Endodermal cell (in vitro differentiated cells): ENCODE data around the gene HTR1E. TPM values are rescaled to one million over a fixed set of nuclear protein-coding genes. Genes with fewer than 3 reads are reported as not detected.

Experiments
- DNase-seq: peaks from one replicate; pipeline ENCODE4 v3.0.0-alpha.2; 2017
- H3K27ac ChIP-seq: 2 replicates; pipeline ENCODE4 v1.5.1; 2013; ENCODE audit warnings: mild to moderate bottlenecking, low read depth, low read length, moderate library complexity
- H3K27me3 ChIP-seq: 2 replicates; pipeline ENCODE4 v1.6.1; 2013; ENCODE audit warnings: mild to moderate bottlenecking, low read length, moderate library complexity; ENCODE audit not compliant: insufficient read depth, control insufficient read depth, poor library complexity, severe bottlenecking
- H3K36me3 ChIP-seq: 2 replicates; pipeline ENCODE4 v1.7.0; 2013; ENCODE audit warnings: mild to moderate bottlenecking, low read length, moderate library complexity; ENCODE audit not compliant: control insufficient read depth, insufficient read depth
- H3K4me1 ChIP-seq: one replicate; pipeline ENCODE4 v1.7.0; 2013; ENCODE audit warnings: low read length; ENCODE audit not compliant: control insufficient read depth, insufficient read depth
- H3K4me3 ChIP-seq: 2 replicates; pipeline ENCODE4 v1.5.1; 2013; ENCODE audit warnings: mild to moderate bottlenecking, low read length, moderate library complexity
- H3K9ac ChIP-seq: 2 replicates; pipeline ENCODE4 v1.6.1; 2013; ENCODE audit warnings: mild to moderate bottlenecking, low read length, moderate library complexity; ENCODE audit not compliant: poor library complexity, severe bottlenecking; ENCODE audit errors: extremely low read depth
- H3K9me3 ChIP-seq: 2 replicates; pipeline ENCODE4 v1.6.1; 2013; ENCODE audit warnings: mild to moderate bottlenecking, low read length, moderate library complexity; ENCODE audit not compliant: control insufficient read depth
- H3K27ac Mint-ChIP-seq: 2 replicates; pipeline ENCODE4 v1.8.0; 2020; ENCODE audit warnings: mixed read lengths
- H3K27me3 Mint-ChIP-seq: 2 replicates; pipeline ENCODE4 v1.8.0; 2021; ENCODE audit warnings: mild to moderate bottlenecking, mixed read lengths; ENCODE audit not compliant: insufficient read depth
- H3K36me3 Mint-ChIP-seq: 2 replicates; pipeline ENCODE4 v1.8.0; 2020; ENCODE audit warnings: low read depth, mixed read lengths
- H3K4me1 Mint-ChIP-seq: 2 replicates; pipeline ENCODE4 v1.8.0; 2020; ENCODE audit warnings: mixed read lengths
- H3K4me3 Mint-ChIP-seq: 2 replicates; pipeline ENCODE4 v1.8.0; 2020; ENCODE audit warnings: mild to moderate bottlenecking, moderate library complexity, mixed read lengths
- H3K9me3 Mint-ChIP-seq: 2 replicates; pipeline ENCODE4 v1.8.0; 2020; ENCODE audit warnings: mild to moderate bottlenecking, mixed read lengths
- WGBS, 2 experiments: methylation state at CpG; one replicate each; pipeline versions ENCODE4 v1.1.5 to v1.1.7; 2013; ENCODE audit warnings: missing lambda C conversion rate in 2 of 2, mixed read lengths in 1 of 2; ENCODE audit not compliant: insufficient coverage in 1 of 2, insufficient read length in 1 of 2; 5-methylcytosine and 5-hydroxymethylcytosine counted together
- total RNA-seq, 2 donors: library from RNA; stranded (reverse); fragmentation: NEBNext Ultra II Directional in 1 of 2; extraction: Animal tissue kit (Norgen Biotek cat#: 25700) in 1 of 2; gene quantifications; 2 replicates in 1 of 2; 3 replicates in 1 of 2; pipeline ENCODE4 v1.2.1, GENCODE V29; 2021
- TF ChIP-seq, protein P1 (sequence below): fragments of 200-600 bp; sonication (generic); conservative IDR thresholded peaks from 2 replicates; pipeline ENCODE4 v1.5.0; 2021; ENCODE audit warnings: antibody characterized with exemption, mild to moderate bottlenecking

Gene HTR1E
- total RNA-seq, 2 donors from 2014 or later: 1.3 to 3.6 TPM

DNA sequence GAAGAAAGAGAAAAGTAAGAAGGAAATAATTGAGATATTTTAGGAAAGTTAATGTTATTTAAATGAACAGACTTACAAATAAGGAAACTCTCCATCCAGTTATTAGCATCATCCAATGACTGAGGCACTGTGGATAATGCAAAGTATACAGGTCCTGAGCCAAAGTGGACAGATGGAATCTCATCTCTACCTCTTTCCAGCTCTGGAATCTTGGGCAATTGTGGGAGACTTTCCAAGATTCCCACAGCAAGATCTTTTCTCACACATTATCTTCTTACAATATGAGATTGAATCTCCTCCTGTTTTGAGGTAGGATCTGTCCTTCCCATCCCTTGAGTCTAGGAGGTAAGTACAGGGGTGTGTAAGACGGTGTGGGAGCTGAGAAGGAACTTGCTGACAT lies 28.9 kb downstream of the HTR1E start:
- Mint-ChIP-seq H3K27ac (no peak overlapping the region), H3K4me3 (no peak overlapping the region), H3K36me3 (no peaks in the 10 kb centered on the region), H3K27me3 (no peaks in the 10 kb centered on the region), H3K9me3 (no peaks in the 10 kb centered on the region), H3K4me1 (peaks cover 5% of the 10 kb centered on the region)
- no peak for DNase-seq
- Histone ChIP-seq H3K27ac (no peak overlapping the region), H3K9ac (no peak overlapping the region), H3K27me3 (no peaks in the 10 kb centered on the region), H3K36me3 (no peaks in the 10 kb centered on the region), H3K4me1 (no peaks in the 10 kb centered on the region), H3K9me3 (no peaks in the 10 kb centered on the region), H3K4me3 (no peak overlapping the region)
- TF ChIP-seq, protein P1, sequence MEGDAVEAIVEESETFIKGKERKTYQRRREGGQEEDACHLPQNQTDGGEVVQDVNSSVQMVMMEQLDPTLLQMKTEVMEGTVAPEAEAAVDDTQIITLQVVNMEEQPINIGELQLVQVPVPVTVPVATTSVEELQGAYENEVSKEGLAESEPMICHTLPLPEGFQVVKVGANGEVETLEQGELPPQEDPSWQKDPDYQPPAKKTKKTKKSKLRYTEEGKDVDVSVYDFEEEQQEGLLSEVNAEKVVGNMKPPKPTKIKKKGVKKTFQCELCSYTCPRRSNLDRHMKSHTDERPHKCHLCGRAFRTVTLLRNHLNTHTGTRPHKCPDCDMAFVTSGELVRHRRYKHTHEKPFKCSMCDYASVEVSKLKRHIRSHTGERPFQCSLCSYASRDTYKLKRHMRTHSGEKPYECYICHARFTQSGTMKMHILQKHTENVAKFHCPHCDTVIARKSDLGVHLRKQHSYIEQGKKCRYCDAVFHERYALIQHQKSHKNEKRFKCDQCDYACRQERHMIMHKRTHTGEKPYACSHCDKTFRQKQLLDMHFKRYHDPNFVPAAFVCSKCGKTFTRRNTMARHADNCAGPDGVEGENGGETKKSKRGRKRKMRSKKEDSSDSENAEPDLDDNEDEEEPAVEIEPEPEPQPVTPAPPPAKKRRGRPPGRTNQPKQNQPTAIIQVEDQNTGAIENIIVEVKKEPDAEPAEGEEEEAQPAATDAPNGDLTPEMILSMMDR: no peak
- 96 to 100% methylated on average over 1 of the region's 1 CpG for WGBS, 2 experiments

DNA sequence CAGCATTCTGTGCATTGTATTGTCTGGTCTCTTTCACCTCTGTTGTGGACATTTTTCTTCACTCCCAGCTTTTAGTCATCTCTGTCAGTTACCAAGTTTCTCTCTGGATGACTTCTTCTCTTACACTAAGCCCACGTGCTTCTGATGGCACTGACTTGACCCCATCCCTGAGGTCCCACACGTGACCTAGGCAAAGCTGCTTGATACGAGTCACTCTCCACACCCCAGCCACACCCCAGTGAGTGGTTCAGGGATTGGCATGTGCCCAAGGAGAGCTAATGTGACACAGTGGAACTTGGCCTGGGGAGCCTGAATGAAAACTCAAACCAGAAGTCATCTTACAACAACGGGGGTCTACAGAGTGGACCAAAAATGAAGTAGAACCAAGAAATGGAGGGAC lies 32.2 kb downstream of the HTR1E start:
- H3K27me3 Mint-ChIP-seq: no peaks in the 10 kb centered on the region
- H3K9ac ChIP-seq: no peak overlapping the region
- no peak for DNase-seq
- H3K27me3 ChIP-seq: no peaks in the 10 kb centered on the region
- H3K9me3 Mint-ChIP-seq: no peaks in the 10 kb centered on the region
- no peak overlapping the region for H3K4me3 ChIP-seq
- no peak overlapping the region for H3K27ac Mint-ChIP-seq
- TF ChIP-seq, protein P1: no peak
- H3K27ac ChIP-seq: no peak overlapping the region
- no peak overlapping the region for H3K4me3 Mint-ChIP-seq
- no peaks in the 10 kb centered on the region for H3K4me1 ChIP-seq
- no peaks in the 10 kb centered on the region for H3K36me3 Mint-ChIP-seq
- no peaks in the 10 kb centered on the region for H3K9me3 ChIP-seq
- peaks cover 4% of the 10 kb centered on the region for H3K4me1 Mint-ChIP-seq
- no peaks in the 10 kb centered on the region for H3K36me3 ChIP-seq
- WGBS, 2 experiments: 95 to 100% methylated on average over 1 to 4 of the region's 4 CpGs

DNA sequence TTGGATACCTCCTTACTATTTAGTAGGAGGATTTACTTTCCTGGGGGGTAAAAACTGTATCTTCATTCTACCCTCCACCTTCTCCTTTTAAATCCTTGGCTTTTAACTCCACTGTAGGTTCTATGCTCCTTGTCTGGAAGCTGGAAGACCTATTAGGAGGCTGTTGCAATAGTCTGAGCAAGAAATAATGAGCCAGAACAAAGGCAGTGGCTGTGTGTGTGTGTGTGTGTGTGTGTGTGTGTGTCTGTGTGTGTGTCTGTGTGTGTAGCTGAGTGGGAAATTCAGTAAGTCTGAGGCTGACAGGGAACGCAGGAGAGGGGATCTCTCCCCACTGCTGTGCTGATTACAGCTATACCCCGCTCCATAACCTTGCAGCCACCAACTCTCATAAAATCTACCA lies 35.8 kb downstream of the HTR1E start:
- Mint-ChIP-seq H3K36me3 (peaks cover 3% of the 10 kb centered on the region), H3K27me3 (no peaks in the 10 kb centered on the region), H3K27ac (no peak overlapping the region), H3K9me3 (no peaks in the 10 kb centered on the region), H3K4me3 (no peak overlapping the region), H3K4me1 (peaks cover 5% of the 10 kb centered on the region)
- no peak overlapping the region for H3K9ac ChIP-seq
- DNase-seq: no peak
- H3K4me3 ChIP-seq: no peak overlapping the region
- WGBS, 2 experiments: 93% methylated on average over 2 of the region's 2 CpGs; no CpG with 5 or more reads in 1 of the 2 experiments
- TF ChIP-seq, protein P1: no peak
- H3K27ac ChIP-seq: no peak overlapping the region
- no peaks in the 10 kb centered on the region for H3K36me3 ChIP-seq
- H3K27me3 ChIP-seq: no peaks in the 10 kb centered on the region
- no peaks in the 10 kb centered on the region for H3K4me1 ChIP-seq
- H3K9me3 ChIP-seq: no peaks in the 10 kb centered on the region
